HL-60/S4 (cell line): ENCODE data around the gene EXOC6B.
"Not testable (repeated sequence)": the region's sequence is repeated elsewhere in the genome, so short reads cannot be mapped to it uniquely, and the experiment has no call there.

Experiments used
- in situ Hi-C: fragments of 300-500 bp; cut with MboI; formaldehyde crosslinking; loops from 2 replicates; pipeline ENCODE4 v1.14.3; 2022; ENCODE audit warnings: low sequenced_read_pairs

The EXOC6B gene

DNA sequence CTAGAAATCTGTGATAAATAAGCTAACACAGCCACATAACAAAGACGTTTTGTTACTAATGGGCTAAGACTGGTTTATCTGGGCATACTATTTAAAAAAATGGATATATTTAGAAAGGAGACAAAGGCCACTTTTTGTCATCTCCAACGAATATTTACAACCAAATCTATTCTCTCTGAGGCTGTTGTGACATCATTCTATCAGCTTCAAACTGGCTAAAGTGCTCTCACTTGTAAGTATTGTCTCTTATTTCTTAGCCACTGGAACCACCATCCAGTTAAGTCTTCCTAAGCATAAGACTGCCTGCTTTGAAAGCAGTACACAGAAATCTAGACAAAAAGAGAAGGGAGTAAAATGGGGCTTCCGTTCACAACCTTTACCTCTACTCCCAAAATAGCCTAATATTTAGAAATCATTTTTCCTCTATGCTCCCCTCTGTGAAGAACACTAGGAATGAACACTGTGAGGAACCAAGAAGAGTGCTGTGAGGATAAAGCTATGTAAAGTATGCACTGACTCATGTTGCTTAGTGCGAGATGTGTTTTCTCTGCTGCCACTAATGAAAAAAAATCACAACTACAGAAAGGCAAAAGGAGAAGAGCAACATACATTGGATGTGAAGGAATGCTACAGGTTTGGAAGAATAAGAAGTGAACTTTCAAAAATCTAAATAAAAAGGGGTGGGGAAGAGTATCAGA lies 264.1 kb downstream of the EXOC6B start:
- in situ Hi-C loops = no loop called here

DNA sequence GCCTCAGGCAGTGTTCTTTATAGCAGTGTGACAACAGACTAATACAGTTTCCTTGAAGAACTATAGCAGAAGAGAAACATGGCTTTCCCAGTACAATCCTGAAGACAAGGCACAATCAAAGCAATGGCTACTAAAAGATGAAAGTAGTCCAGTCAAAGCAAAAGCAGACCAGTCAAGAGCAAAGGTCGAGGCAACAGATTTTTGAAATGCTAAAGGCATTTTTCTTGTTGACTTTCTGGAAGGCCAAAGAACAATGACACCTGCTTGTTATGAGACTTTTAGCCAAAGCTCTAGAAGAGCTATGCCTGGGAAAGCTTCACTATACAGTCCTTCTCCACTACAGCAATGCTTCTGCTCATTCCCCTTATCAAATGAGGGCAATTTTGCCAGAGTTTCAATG lies 269.9 kb downstream of the EXOC6B start:
- in situ Hi-C loops = no loop called here

DNA sequence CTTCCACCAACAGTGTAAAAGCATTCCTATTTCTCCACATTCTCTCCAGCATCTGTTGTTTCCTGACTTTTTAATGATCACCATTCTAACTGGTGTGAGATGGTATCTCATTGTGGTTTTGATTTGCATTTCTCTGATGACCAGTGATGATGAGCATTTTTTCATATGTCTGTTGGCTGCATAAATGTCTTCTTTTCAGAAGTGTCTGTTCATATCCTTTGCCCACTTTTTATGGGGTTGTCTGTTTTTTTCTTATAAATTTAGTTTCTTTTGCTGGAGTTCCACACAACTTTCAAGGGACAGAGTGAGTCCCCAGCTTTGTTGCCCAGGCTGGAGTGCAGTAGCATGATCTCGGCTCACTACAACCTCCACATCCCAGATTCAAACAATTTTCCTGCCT lies 270.5 kb downstream of the EXOC6B start:
- in situ Hi-C loops = not testable (repeated sequence)

DNA sequence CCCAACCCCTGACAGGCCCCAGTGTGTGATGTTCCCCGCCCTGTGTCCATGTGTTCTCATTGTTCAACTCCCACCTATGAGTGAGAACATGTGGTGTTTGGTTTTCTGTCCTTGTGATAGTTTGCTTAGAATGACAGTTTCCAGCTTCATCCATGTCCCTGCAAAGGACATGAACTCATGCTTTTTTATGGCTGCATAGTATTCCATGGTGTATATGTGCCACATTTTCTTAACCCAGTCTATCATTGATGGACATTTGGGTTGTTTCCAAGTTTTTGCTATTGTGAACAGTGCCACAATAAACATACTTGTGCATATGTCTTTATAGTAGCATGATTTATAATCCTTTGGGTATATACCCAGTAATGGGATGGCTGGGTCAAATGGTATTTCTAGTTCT lies 270.9 kb downstream of the EXOC6B start:
- in situ Hi-C loops = not testable (repeated sequence)

DNA sequence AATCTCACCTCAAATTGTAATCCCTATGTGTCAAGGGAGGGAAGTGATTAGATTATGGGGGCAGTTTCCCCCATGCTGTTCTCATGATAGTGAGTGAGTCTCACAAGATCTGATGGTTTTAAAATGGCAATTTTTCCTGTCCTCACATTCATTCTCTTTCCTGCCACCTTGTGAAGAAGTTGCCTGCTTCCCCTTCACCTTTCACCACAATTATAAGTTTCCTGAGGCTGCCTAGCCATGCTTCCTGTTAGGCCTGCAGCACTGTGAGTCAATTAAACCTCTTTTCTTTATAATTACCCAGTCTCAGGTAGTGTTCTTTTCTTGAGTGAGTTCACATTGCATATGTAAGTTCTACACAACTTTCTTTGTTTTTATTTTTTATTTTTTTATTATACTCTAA lies 271.5 kb downstream of the EXOC6B start:
- in situ Hi-C loops = no loop called here

DNA sequence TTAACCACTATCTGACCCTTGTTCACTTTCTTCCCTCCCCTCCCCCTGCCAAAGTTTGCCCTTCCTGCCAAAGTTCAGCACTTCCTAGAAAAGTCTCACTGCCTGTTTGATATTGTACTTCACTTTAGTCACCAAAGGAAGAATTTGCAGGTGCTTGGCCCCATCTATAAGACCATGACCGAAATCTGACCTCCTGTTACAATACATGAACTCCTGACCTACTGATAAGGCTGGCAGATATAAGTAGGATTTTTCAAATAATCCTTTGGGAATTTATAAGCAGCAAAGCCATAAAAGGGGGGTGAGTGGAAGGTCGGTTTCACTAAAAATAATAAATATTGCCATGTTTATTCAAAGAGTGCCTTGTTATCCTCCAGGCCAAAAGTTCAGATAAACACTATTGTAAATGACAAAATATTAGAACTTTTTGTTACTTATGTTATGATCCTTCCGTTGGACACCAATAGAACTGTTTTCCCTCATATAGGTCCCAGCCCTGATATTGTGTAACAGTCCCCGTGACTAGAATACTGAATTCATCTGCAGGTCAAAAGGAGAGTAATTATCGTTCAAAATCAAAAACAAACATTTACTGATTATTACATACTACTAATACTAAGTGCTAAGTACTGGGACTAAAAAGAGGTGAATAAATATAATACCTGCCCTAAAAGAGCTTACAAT lies 277.6 kb downstream of the EXOC6B start:
- in situ Hi-C loops = no loop called here

DNA sequence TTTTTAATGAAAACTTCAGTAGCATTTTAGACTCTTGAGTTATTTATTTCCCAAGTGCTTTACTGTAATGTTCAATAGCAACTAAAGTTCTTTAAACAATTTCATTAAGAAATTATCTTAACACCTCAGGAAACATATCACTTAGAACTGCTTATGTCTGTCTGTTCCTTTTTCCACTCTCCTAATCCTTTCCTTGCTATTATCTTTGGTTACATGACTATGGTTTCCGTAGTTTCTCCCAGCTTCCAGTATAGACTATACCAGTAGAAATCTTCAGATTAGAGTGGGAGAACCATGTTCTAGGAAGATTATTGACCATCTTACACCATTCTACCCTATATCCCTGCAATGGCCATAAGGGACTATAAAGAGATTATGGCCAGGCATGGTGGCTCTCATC lies 280.0 kb downstream of the EXOC6B start:
- in situ Hi-C loops = no loop called here

DNA sequence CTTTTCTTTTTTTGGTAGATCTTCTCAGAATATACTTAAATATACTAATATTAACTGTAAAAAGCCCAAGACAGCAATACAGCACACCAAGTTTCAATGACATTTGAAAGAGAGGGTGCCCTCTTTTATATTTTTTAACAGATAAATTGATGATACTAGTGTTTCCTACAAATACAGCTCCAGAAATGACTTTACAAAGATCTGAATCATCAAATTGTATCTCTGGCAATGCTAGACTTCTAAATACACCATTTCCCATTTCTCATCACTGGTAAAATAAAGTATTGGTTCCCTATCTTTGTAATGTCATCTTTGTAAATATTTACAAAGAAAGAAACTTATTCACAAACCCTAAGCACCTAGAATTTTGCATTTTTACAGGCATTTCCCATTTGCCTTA lies 281.3 kb downstream of the EXOC6B start:
- in situ Hi-C loops = no loop called here

DNA sequence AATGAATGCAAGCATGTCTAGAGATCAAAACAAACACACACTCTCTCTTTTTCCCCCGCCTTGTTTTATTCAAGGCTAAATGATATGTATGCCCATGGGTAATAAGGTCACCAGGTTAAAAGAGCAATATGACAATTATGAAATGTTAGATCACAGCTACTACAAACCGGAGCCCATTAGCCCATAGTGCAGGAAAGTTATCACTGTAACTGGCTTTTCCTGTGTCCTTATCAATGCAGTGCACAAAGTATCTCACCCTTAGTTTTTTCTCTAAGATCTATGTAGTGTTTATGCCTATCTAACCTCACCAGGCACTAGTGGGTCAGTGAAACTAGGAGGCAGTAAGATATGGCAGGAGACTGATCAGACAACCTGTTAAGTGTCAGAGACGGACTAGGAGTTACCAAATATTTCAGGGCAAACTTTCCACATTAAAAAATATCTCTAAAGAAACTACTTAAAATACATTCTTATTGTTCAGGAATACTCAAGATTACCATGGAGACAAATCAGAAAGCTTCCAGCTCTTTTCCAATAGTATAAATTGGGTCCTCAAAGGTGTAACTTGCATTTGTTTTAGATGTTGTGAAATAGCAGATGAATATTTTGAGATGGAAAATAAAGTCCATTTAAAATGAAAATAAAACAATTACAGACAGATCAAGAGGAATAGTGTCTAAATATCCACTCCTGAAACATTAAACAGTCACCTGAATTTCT lies 282.2 kb downstream of the EXOC6B start:
- in situ Hi-C loops = no loop called here

DNA sequence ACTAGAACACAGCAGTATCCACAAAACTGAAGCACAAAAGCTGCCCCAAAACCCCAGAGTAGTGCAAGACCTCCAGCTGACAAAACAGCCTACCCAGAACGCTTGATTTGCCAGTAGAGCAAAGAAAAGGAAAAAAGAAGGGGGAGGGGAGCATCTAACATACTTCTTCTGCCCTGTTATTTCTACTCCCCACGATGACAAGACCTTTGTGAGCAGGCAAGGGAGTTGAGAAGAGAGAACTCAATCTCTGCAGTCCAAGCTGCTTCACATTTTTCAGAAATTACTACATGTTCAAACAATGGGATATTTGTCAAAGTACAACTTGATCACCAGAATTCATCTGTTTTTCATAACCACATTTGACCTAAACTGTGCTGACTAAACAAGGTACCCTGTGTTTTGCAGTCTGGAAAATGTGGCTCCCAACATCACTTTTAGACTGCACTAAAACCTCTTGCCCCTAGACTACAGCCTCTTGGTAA lies 286.7 kb downstream of the EXOC6B start:
- in situ Hi-C loops = no loop called here

DNA sequence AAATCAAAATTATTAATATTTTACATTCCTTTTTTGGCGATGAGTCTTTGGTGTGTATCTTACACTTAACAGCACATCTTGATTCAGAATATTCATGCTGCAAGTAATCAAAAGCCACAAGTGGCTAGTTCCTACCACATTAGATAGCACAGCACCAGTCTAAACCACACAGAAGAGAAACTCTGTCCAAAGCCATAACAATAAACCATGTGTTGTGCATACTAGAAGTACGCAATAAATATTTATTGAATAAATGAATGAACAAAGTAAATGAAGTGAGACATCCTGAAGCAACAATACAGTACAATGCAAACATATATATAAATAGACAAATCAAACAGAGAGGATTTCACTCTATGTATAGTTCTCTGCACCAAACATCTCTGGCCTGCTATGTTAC lies 287.3 kb downstream of the EXOC6B start:
- in situ Hi-C loops = no loop called here

DNA sequence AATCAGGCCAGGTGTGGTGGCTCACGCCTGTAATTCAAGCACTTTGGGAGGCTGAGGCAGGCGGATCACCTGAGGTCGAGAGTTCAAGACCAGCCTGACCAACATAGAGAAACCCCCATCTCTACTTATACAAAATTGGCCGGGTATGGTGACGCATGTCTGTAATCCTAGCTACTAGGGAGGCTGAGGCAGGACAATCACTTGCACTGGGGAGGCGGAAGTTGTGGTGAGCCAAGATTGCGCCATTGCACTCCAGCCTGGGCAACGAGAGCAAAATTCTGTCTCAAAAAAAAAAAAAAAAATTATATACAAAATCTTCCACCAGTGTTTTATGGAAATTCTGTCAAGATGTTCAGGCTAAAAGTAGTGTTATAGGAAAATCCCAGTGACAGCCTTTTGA lies 290.2 kb downstream of the EXOC6B start:
- in situ Hi-C loops = not testable (repeated sequence)

DNA sequence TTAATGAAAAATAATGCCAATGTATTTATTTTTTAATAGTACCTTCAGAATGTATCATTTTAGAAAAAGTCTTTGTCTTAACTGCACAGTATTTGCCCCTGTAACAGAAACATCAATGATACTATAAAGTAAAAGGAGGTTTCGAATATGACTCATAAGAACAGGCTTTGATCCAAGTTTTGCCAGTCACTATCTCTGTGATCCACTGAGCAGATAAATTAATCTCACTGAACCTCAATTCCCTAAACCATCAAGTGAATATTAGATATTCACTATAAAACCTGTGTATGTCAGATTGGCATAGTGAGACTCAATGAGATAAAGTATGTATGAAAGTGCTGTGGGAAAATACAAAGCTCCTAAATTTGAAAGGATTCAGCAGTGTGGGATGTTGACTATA lies 292.1 kb downstream of the EXOC6B start:
- in situ Hi-C loops = no loop called here

DNA sequence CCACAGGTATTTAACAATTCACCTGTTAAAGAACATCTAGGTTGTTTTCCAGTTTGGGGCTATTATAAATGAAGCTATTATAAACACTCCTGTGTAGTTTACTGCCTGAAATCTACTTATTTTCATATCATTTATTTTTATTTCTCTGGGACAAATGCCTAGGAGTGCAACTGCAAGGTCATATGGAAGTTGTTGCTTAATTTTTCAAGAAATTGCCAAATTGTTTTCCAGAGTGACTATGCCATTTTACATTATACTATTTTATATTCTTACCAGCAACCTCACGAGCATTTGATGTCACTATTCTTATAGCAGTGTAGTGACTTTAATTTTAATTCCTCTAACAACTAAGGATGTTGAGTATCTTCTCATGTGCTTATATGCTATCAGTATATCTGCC lies 298.4 kb downstream of the EXOC6B start:
- in situ Hi-C loops = no loop called here

DNA sequence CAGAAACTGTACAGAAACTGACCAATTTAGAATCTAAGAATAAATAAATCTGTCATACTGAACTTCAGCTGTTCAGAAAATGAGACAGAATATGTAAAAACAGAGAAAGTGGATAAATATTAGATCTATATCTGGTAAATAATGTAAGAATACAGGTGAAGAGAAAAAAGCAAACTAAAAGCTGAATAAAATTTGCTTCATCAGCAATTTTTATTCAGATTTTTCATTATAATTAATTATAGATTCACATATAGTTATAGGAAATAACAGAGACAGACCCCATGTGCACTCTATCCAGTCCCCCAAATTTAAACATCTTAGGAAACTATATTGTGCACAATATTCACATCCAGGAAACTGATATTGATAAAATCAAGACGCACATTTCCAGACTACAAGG lies 299.2 kb downstream of the EXOC6B start:
- in situ Hi-C loops = no loop called here

DNA sequence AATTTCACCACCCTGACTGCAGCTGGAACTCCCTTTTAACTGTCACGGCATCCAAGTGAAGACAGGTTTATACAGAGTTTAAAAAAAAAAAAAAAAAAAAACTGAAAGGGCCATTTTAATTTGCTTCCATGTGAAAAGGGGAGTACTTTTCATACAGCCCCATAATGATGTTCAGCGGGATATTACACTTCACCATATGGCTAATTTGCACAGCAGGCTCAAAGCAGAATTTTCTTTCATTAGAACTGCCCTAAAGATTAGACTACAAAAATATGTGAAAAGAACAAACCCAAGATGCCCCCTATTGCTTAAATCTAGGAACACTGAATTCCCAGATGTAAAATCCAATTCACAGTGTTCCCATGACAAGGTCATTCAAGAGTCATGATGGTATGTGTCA lies 301.8 kb downstream of the EXOC6B start:
- in situ Hi-C loops = no loop called here

DNA sequence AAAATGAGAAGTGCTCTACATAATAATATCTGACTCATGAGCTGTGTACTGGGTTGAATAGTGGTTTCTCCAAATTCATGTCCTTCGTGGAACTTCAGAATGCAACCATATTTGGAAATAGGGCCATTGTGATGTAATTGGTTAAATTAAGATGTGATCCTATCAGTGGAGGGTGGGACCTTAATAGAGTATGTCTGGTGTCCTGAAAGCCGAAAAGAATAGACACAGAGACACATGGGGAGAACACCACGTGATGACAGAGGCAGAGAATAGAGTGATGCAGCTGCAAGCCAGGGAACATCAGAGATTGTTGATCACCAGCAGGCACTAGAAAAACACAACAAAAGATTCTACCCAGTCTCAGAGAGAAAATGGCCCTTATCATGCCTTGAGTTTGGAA lies 310.1 kb downstream of the EXOC6B start:
- in situ Hi-C loops = no loop called here

DNA sequence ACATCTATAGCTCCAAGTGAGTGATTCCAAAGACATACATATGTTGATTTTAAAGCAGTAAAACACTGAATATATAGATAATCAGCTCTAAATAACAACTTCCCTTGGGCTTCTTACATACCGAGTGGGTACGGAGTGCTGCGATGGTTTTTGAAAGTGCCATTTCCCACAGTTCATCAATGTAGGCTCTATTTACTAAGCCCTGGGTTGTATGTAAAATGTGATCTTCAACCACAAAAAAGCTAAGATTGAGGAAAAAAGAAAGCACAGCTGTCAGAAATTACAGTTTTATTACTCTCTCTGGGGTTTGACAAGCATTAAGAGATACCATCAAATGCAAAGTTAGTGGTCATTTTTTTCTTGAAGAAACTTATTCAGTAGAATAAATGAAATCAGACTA lies 312.8 kb downstream of the EXOC6B start:
- in situ Hi-C loops = no loop called here

DNA sequence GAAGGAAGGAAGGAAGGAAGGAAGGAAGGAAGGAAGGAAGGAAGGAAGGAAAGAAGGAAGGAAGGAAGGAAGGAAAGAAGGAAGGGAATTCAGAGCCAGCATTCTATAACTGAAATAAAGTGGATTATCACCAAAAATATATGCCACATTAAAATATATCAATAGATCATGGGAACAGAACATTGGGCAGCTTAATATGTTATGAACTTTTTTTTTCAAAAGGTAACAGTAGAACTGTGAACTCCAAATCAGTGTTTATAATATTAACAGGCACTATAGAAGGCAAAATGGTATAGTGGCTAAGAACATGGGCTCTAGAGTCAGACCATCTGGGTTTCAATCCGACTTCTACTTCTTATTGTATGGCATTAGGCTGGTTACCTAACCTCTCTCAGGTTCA lies 313.5 kb downstream of the EXOC6B start:
- in situ Hi-C loops = no loop called here

DNA sequence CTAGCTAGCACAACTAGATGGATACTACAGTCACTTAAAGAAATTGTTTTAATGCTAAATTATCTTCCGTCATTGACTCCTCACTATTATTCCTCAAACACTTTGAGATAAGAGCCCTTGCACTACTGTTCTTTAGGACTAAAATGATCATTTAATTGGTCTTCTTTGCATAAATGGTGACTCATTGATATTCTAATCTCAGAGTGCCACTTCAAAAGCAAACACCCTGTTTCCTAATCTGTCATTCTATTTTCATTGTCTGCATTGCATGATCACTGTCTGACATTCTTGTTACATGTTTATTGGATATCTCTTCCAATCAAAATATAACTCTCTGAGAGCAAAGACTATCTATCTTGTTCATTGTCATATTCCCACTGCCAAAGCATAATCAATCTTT lies 313.9 kb downstream of the EXOC6B start:
- in situ Hi-C loops = no loop called here

DNA sequence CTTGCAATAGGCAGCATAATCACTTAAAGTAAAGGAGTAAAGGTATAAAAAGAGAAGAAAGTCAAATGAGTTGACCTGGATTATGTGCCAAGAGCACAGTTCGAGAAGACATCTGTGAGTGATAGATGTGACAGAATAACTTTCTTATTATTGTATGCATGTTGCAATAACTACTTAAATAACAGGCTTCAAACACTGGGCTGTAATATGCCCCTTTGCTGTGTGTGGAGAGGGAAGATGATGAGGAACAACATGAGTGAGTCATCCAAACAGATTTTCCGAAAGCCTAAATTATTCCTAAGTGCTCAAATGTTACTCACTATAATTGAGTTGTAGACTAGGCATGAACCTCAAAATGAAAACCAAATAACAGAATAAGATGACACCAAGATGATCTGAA lies 328.1 kb downstream of the EXOC6B start:
- in situ Hi-C loops = no loop called here

DNA sequence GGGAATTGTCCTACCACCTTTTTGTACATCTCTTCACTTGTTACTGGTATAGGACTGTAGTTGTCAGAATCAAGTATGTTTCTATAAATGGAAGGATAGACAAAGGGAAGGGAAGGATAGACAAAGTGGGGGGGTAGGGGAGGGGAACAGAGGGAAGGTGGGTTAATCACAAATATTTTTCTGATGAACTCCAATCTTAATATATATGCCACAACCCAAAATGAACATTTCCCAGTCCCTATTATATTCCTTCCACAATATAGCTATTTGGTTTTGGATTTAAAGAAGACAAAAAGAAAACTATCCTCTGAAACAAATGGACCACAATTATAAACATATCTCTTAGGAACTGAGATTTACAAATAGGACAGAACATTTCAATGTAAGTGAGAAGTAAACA lies 329.4 kb downstream of the EXOC6B start:
- in situ Hi-C loops = no loop called here
